Femur (tissue), 1 donor: ENCODE results near the gene HCN4.
"Not testable (repeated sequence)": the region's sequence is repeated elsewhere in the genome, so short reads cannot be mapped to it uniquely, and the experiment has no call there.

Source experiments
- DNase-seq: peaks from one replicate; pipeline ENCODE4 v3.0.0-alpha.2; 2017

The HCN4 gene

GRCh38 chr15:73323374-73323955 is 45.3 kb downstream of the HCN4 start:
- DNase-seq = peak; percentile 10

GRCh38 chr15:73322665-73323373 is 45.9 kb downstream of the HCN4 start:
- DNase-seq = peak; percentile 10

GRCh38 chr15:73321496-73322450 is 47.0 kb downstream of the HCN4 start:
- DNase-seq = peak; percentile 11

- DNase-seq = no peak
Measured at GRCh38 chr15:73320619-73321180, 48.1 kb downstream of the HCN4 start.

GRCh38 chr15:73319460-73320245 is 49.1 kb downstream of the HCN4 start:
- no peak for DNase-seq

- no peak for DNase-seq
Measured at GRCh38 chr15:73318463-73319351, 50.1 kb downstream of the HCN4 start.

- DNase-seq = no peak
Measured at GRCh38 chr15:73317651-73318462, 50.9 kb downstream of the HCN4 start.

GRCh38 chr15:73313861-73314260 is 54.9 kb downstream of the HCN4 start:
- DNase-seq = no peak

GRCh38 chr15:73308305-73308704 is 60.5 kb downstream of the HCN4 start:
- DNase-seq = no peak

- DNase-seq = no peak
Measured at GRCh38 chr15:73305331-73306211, 63.2 kb downstream of the HCN4 start.

GRCh38 chr15:73303636-73304035 is 65.1 kb downstream of the HCN4 start:
- DNase-seq = no peak

- DNase-seq = not testable (repeated sequence)
Measured at GRCh38 chr15:73300286-73300685, 68.5 kb downstream of the HCN4 start.

GRCh38 chr15:73298522-73299245 is 70.1 kb downstream of the HCN4 start:
- DNase-seq = no peak

- no peak for DNase-seq
Measured at GRCh38 chr15:73296609-73297353, 72.0 kb downstream of the HCN4 start.

- no peak for DNase-seq
Measured at GRCh38 chr15:73295630-73296286, 73.0 kb downstream of the HCN4 start.

- no peak for DNase-seq
Measured at GRCh38 chr15:73293773-73294172, 75.0 kb downstream of the HCN4 start.

GRCh38 chr15:73291441-73291840 is 77.3 kb downstream of the HCN4 start:
- DNase-seq = no peak
